Hematopoietic multipotent progenitor cell treated with erythropoietin and hydrocortisone succinate and interleukin-3 and kit ligand, for 4 days (in vitro differentiated cells): ENCODE results near the gene ZFYVE21.
"Not testable (repeated sequence)": the region's sequence is repeated elsewhere in the genome, so short reads cannot be mapped to it uniquely, and the experiment has no call there.

Source experiments
- DNase-seq: peaks from one replicate; pipeline ENCODE4 v3.0.0-alpha.2; 2015

ZFYVE21 gene

GRCh38 chr14:103715052-103716000 is at the start of gene ZFYVE21, which contains the start of gene XRCC3:
ZFYVE21 (plus strand) TSS chr14:103715810; CDS start chr14:103715842, 32 bp downstream.
XRCC3 (minus strand) TSS chr14:103715451; CDS start chr14:103711087, 4,364 bp downstream.
- peak; percentile 100 for DNase-seq

GRCh38 chr14:103667671-103668070 is 47.9 kb upstream of the ZFYVE21 start:
- DNase-seq: no peak

GRCh38 chr14:103668117-103668516 is 47.5 kb upstream of the ZFYVE21 start:
- no peak for DNase-seq

- DNase-seq: no peak
These were observed 46.2 kb upstream of the ZFYVE21 start for GRCh38 chr14:103669370-103669769.

GRCh38 chr14:103671911-103672310 is 43.7 kb upstream of the ZFYVE21 start:
- no peak for DNase-seq

GRCh38 chr14:103675957-103676356 is 39.7 kb upstream of the ZFYVE21 start:
- DNase-seq: no peak

- no peak for DNase-seq
These were observed 38.5 kb upstream of the ZFYVE21 start for GRCh38 chr14:103676881-103677675.

- DNase-seq: peak; percentile 87
These were observed 36.3 kb upstream of the ZFYVE21 start for GRCh38 chr14:103679351-103679750.

- no peak for DNase-seq
These were observed 34.9 kb upstream of the ZFYVE21 start for GRCh38 chr14:103680491-103681231.

- DNase-seq: no peak
These were observed 32.5 kb upstream of the ZFYVE21 start for GRCh38 chr14:103683139-103683538.

GRCh38 chr14:103684471-103684870 is 31.1 kb upstream of the ZFYVE21 start:
- no peak for DNase-seq

- DNase-seq: no peak
These were observed 30.7 kb upstream of the ZFYVE21 start for GRCh38 chr14:103684871-103685270.

- DNase-seq: no peak
These were observed 30.1 kb upstream of the ZFYVE21 start for GRCh38 chr14:103685276-103686211.

GRCh38 chr14:103686831-103687485 is 28.7 kb upstream of the ZFYVE21 start:
- DNase-seq: no peak

GRCh38 chr14:103687712-103688111 is 27.9 kb upstream of the ZFYVE21 start:
- DNase-seq: no peak

GRCh38 chr14:103688441-103688840 is 27.2 kb upstream of the ZFYVE21 start:
- DNase-seq: no peak

GRCh38 chr14:103688906-103689902 is 26.4 kb upstream of the ZFYVE21 start:
- no peak for DNase-seq

- no peak for DNase-seq
These were observed 25.3 kb upstream of the ZFYVE21 start for GRCh38 chr14:103690332-103690731.

GRCh38 chr14:103691655-103692054 is 24.0 kb upstream of the ZFYVE21 start:
- DNase-seq: not testable (repeated sequence)

- no peak for DNase-seq
These were observed 23.5 kb upstream of the ZFYVE21 start for GRCh38 chr14:103692159-103692558.
